ENCODE measurements around the gene PRAMEF4.
"Not testable (repeated sequence)": the region's sequence is repeated elsewhere in the genome, so short reads cannot be mapped to it uniquely, and the experiment has no call there.

The PRAMEF4 gene

GRCh38 chr1:12886101-12886500, at the start of gene PRAMEF4:
TSS of gene PRAMEF4 (minus strand) at chr1:12886201. CDS start at chr1:12883394, 2,807 bp downstream.
- not testable (repeated sequence) for DNase-seq (ENCODE audit: low read depth in 1 of 2, low spot score in 1 of 2)

DNA sequence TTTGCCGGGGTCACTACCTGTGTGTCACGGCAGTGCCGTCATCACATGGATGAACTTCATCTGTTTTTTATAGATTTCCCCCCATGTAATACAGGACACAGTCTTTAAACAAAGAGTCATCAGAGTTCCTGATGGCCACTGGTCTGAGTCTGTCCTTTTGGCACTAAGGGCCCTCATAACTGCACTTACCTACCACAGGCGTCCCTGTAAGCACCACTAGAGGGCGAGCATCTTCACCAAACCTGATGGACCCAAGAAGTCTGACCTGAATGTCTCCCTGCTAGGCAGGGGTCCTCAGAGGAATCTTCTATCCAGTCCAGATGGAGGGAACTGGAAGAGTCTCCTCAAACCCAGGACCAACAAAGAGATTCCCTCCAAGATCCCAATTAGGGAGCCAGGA, 38.4 kb upstream of the PRAMEF4 start:
- not testable (repeated sequence) for DNase-seq (ENCODE audit: low read depth in 1 of 2, low spot score in 1 of 2)

DNA sequence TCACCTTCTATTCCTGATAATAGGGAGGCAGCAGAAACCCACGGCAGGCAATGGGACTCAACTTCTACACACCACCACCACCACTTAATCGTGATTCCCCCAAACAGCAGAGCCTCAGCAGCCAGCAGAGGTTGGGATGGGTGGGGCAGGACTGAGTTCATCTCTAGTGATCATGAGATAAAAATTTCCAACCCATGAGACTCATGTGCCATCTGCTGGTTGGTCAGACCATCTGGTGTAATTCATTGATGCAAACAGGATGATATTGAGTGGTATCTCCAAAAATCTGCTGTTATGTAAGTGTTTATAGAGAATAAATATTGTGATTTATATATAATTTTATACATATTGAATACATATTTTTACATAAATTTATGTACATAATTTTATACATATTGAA, 35.7 kb upstream of the PRAMEF4 start:
- not testable (repeated sequence) for DNase-seq (ENCODE audit: low read depth in 1 of 2, low spot score in 1 of 2)

DNA sequence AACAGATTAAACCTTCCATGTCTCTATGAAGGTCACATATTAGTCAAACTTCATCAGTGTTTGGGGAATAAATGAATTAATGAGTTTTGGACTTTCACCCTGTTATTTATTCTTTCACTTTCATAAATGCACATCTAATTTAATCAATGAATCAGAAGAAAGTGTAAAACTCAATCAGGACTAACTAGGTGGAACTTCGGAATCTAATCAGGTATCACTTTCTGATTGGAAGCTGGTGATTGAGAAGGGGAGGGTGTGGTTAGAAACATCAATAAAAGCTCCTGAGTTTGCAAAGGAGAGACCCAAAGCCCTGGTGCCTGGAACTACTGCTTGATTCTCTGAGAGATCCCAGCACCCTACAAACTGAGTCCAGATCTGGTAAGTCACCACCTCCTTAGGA, 30.3 kb upstream of the PRAMEF4 start, which contains the start of gene PRAMEF7:
TSS of gene PRAMEF7 (plus strand) at position 301 of the 400 bp plus-strand sequence. CDS start 1,083 bp downstream, outside the sequence.
- DNase-seq (ENCODE audit: low read depth in 1 of 2, low spot score in 1 of 2) = not testable (repeated sequence)

DNA sequence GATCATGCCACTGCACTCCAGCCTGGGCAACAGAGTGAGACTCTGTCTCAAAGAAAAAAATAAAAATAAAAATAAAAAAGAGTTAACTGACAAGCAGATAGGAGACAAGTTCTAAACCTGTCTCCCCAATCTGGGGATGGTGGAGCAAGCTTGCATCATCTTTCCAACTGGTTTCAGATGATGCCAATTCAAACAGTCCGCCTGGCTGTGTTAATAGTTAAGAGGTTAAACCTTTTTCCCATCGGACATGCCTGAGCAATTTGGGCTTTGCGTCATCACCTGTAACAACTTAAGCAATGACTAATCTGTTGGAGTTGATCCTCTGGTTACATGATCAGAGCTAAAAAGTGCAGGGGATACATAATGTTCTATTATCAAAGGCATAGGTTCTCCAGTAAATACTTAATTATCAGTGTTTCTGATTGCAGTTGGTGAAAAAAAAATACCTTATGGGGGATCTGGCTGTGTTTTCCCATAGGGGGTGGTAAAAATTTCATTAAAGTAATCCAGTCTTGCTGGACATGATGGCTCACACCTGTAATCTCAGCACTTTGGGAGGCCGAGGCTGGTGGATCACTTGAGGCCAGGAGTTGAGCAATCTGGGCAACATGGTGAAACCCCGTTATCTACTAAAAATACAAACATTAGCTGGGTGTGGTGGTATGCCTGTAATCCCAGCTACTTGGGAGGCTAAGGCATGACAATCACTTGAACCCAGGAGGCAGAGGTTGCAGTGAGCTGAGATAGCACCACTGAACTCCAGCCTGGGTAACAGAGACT, 18.0 kb upstream of the PRAMEF4 start:
- not testable (repeated sequence) for DNase-seq (ENCODE audit: low read depth in 1 of 2, low spot score in 1 of 2)

DNA sequence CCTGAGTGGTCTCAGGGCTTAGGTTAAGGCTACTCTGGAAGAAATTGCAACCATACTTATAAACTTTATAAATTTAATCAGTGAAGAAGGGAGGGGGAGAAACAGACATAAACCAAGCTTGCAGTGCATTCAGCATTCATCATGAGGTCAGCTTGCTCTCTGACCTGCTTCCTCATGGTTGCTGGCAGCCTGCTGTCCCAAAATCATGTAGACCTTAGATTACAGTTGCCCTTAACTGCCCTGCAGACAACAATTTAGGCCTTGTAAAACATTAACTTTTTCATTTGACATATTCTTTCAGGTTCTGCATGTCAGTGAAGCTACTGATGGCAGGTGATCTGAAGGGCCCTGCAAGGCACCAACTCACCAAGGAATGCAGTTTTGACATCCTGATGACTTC, 13.2 kb upstream of the PRAMEF4 start:
- DNase-seq (ENCODE audit: low read depth in 1 of 2, low spot score in 1 of 2) = not testable (repeated sequence)

DNA sequence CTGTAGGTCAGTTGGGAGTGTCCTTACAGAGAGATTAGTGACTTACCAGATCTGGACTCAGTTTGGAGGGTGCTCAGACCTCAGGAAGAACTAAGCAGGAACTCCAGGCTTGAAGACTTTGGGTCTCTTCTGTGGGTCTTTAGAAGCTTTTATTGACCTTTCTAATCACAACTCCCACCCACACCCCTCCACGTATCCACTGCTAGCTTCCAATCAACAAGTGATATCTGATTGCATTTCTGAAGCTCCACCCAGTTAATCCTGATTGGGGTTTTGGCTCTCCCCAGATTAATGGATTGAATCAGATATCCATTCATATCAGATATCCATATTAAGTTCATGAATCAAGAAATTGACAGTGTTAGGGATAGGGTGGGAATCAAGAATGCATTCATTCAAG, 12.2 kb upstream of the PRAMEF4 start, which contains the start of gene PRAMEF10:
TSS of gene PRAMEF10 (minus strand) at position 101 of the 400 bp plus-strand sequence. CDS start 2,423 bp downstream, outside the sequence.
- not testable (repeated sequence) for DNase-seq (ENCODE audit: low read depth in 1 of 2, low spot score in 1 of 2)

GRCh38 chr1:12878453-12878852, 7.5 kb downstream of the PRAMEF4 start:
- DNase-seq (ENCODE audit: low read depth in 1 of 2, low spot score in 1 of 2) = not testable (repeated sequence)

GRCh38 chr1:12863131-12863880, 22.7 kb downstream of the PRAMEF4 start:
- DNase-seq (ENCODE audit: low read depth in 1 of 2, low spot score in 1 of 2) = not testable (repeated sequence)

DNA sequence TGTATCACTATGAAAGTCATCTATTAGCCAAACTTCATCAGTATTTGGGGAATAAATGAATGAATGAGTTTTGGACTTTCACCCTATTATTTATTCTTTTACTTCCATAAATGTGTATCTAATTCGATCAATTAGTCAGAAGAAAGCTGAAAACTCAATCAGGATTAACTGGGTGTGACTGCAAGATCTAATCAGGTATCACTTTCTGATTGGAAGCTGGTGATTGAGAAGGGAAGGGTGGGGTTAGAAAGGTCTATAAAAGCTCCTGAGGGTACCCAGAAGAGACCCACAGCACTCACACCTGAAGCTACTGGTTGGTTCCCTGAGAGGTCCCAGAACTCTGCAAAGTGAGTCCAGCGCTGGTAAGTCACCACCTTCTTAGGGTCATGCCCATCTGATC, 29.2 kb downstream of the PRAMEF4 start, which contains the start of gene PRAMEF2:
TSS of gene PRAMEF2 (plus strand) at position 301 of the 400 bp plus-strand sequence. CDS start 1,924 bp downstream, outside the sequence.
- not testable (repeated sequence) for DNase-seq (ENCODE audit: low read depth in 1 of 2, low spot score in 1 of 2)

- no peak for DNase-seq (ENCODE audit: low read depth in 1 of 2, low spot score in 1 of 2)
These were observed 34.2 kb downstream of the PRAMEF4 start for GRCh38 chr1:12851779-12852178.

DNA sequence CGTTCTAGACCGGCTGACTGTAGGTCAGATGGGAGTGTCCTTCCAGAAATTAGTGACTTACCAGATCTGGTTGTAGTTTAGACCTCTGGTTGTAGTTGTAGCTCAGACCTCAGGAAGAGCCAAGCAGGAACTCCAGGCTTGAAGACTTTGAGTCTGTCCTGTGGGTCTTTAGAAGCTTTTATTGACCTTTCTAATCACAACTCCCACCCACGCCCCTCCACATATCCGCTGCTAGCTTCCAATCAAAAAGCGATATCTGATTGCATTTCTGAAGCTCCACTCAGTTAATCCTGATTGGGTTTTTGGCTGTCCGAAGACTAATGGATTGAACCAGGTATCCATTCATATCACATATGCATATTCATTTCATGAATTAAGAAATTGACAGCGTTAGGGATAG, 37.4 kb downstream of the PRAMEF4 start, which contains the start of gene HNRNPCL1:
TSS of gene HNRNPCL1 (minus strand) at position 101 of the 400 bp plus-strand sequence. CDS start 431 bp downstream, outside the sequence.
- not testable (repeated sequence) for DNase-seq (ENCODE audit: low read depth in 1 of 2, low spot score in 1 of 2)

GRCh38 chr1:12833251-12833650, 52.8 kb downstream of the PRAMEF4 start:
- not testable (repeated sequence) for DNase-seq (ENCODE audit: low read depth in 1 of 2, low spot score in 1 of 2)

DNA sequence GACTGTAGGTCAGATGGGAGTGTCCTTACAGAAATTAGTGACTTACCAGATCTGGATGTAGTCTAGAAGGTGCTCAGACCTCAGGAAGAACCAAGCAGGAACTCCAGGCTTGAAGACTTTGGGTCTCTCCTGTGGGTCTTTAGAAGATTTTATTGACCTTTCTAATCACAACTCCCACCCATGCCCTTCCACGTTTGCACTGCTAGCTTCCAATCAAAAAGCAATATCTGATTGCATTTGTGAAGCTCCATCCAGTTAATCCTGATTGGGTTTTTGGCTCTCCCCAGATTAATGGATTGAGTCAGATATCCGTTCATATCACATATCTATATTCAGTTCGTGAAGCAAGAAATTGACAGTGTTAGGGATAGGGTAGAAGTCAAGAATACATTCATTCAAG, 54.7 kb downstream of the PRAMEF4 start, which contains the start of gene PRAMEF11:
TSS of gene PRAMEF11 (minus strand) at position 101 of the 400 bp plus-strand sequence. CDS start 2,621 bp downstream, outside the sequence.
- not testable (repeated sequence) for DNase-seq (ENCODE audit: low read depth in 1 of 2, low spot score in 1 of 2)

All from activated CD4-positive, alpha-beta T cell treated with anti-CD3 and anti-CD28 coated beads, Interleukin-2, amount 50 U/mL, for 24 hours (primary cell).